Left hindlimb (tissue), 1 donor: ENCODE measurements around the gene APBB2.
"Not testable (repeated sequence)": the region's sequence is repeated elsewhere in the genome, so short reads cannot be mapped to it uniquely, and the experiment has no call there.

Source experiments
- DNase-seq: peaks from one replicate; pipeline ENCODE4 v3.0.0-alpha.2; 2018

The APBB2 gene

GRCh38 chr4:41012293-41012692 is 202.0 kb downstream of the APBB2 start:
- no peak for DNase-seq

GRCh38 chr4:41009411-41009810 is 204.9 kb downstream of the APBB2 start:
- DNase-seq, result no peak

- no peak for DNase-seq
These were observed 208.2 kb downstream of the APBB2 start for GRCh38 chr4:41006141-41006540.

GRCh38 chr4:41002309-41002708 is 212.0 kb downstream of the APBB2 start:
- no peak for DNase-seq

- no peak for DNase-seq
These were observed 214.0 kb downstream of the APBB2 start for GRCh38 chr4:41000356-41000755.

- no peak for DNase-seq
These were observed 215.5 kb downstream of the APBB2 start for GRCh38 chr4:40998675-40999358.

GRCh38 chr4:40995850-40996249 is 218.5 kb downstream of the APBB2 start:
- no peak for DNase-seq

GRCh38 chr4:40994321-40994720 is 220.0 kb downstream of the APBB2 start:
- DNase-seq, result not testable (repeated sequence)

GRCh38 chr4:40993296-40993693 is 221.0 kb downstream of the APBB2 start:
- not testable (repeated sequence) for DNase-seq

GRCh38 chr4:40992472-40993295 is 221.7 kb downstream of the APBB2 start:
- no peak for DNase-seq

GRCh38 chr4:40991908-40992307 is 222.4 kb downstream of the APBB2 start:
- DNase-seq, result no peak

- no peak for DNase-seq
These were observed 223.5 kb downstream of the APBB2 start for GRCh38 chr4:40990899-40991265.

- no peak for DNase-seq
These were observed 224.0 kb downstream of the APBB2 start for GRCh38 chr4:40990236-40990898.

GRCh38 chr4:40987151-40987550 is 227.2 kb downstream of the APBB2 start:
- no peak for DNase-seq

- no peak for DNase-seq
These were observed 228.0 kb downstream of the APBB2 start for GRCh38 chr4:40986375-40986774.

GRCh38 chr4:40984051-40984450 is 230.3 kb downstream of the APBB2 start:
- no peak for DNase-seq

- no peak for DNase-seq
These were observed 233.9 kb downstream of the APBB2 start for GRCh38 chr4:40980318-40980883.

- no peak for DNase-seq
These were observed 235.8 kb downstream of the APBB2 start for GRCh38 chr4:40978548-40978947.

GRCh38 chr4:40976343-40976742 is 238.0 kb downstream of the APBB2 start:
- no peak for DNase-seq

- no peak for DNase-seq
These were observed 241.6 kb downstream of the APBB2 start for GRCh38 chr4:40972722-40973121.

- DNase-seq, result no peak
These were observed 243.0 kb downstream of the APBB2 start for GRCh38 chr4:40971338-40971737.

GRCh38 chr4:40969501-40969900 is 244.8 kb downstream of the APBB2 start:
- DNase-seq, result no peak

GRCh38 chr4:40967550-40967949 is 246.8 kb downstream of the APBB2 start:
- DNase-seq, result no peak

GRCh38 chr4:40966091-40966490 is 248.3 kb downstream of the APBB2 start:
- no peak for DNase-seq
